PC-3 (cell line): ENCODE measurements around the gene LAIR2.

Source experiments
- CTCF ChIP-seq: fragments of 300-600 bp; sonication (generic); conservative IDR thresholded peaks from 2 replicates; pipeline ENCODE4 v1.5.1; 2017; ENCODE audit warnings: antibody characterized with exemption, low read depth, mild to moderate bottlenecking, low read length
- EZH2 ChIP-seq: fragments of 300-600 bp; sonication (generic); IDR thresholded peaks from one replicate; pipeline ENCODE4 v1.6.1; 2017; ENCODE audit warnings: antibody characterized with exemption, mild to moderate bottlenecking, low read length; ENCODE audit not compliant: unreplicated experiment
- EZH2phosphoT487 ChIP-seq: fragments of 300-600 bp; sonication (generic); IDR thresholded peaks from 2 replicates; pipeline ENCODE4 v1.6.1; 2018; ENCODE audit warnings: mild to moderate bottlenecking, antibody characterized with exemption, low read length, borderline replicate concordance

DNA sequence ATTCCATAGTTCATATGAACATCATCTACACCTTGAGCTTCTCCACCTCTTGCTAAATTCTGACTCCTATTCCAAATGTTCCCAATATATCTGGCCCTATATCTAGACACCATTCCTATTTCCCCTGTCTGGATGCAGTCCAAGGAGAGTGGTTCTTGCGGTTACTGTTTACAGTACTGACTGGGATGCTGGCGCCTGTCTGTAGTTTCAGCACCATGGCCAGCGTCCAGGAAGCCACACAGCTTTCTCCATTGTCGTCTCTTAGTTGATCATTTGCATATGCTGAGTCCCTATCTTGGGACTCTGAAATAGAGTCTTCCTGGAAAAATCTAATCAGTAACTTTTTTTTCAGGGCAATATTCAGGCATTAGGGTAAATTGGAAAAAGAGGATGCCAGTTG, 14.9 kb downstream of the LAIR2 start:
- TF ChIP-seq CTCF (no peak), EZH2 (no peak), EZH2phosphoT487 (no peak)
